ENCODE data around the gene SPG21. TPM values are rescaled to one million over a fixed set of nuclear protein-coding genes. Genes with fewer than 3 reads are reported as not detected.
A peak's percentile ranks its signal among the peaks of the same experiment; 100 is the strongest.

Gene SPG21
- total RNA-seq, 1 donor: 49.5 TPM

DNA sequence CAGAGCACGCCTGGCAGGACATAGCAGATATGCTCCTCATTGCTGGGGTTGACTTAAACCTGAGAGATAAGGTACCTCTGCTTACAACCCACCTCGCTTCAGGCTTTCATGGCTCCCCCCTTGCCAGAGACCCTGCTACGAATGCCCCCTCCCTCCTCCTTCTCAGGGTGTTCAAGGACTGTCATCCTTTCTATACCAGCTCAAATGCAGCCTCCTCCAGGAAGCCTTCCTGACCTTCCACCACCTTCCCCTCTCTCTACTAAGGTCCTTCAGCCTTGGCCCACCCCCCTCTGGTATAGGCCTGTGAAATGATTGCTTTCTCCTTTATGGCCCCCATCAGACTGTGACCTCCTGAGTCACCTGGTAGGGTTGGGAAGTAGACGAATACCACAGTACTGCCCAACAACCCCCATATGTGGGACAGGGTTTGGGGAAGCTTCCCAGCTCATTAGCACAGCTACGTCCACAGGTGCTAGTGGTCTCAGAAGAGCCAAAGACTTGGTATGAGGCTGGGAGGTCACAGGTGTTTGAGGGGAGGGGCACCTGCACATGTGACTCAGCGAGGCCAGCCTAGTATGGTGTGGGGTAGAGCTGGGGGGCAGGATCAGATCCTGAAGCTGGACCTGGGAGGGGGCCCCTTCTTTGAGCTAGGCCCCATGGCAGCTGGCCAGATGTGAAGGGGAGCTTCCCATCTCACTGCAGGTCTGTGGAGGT is 46.0 kb downstream of the SPG21 start:
- DNase-seq (ENCODE audit: low read depth in 2 of 3, low spot score in 2 of 3): no peak

DNA sequence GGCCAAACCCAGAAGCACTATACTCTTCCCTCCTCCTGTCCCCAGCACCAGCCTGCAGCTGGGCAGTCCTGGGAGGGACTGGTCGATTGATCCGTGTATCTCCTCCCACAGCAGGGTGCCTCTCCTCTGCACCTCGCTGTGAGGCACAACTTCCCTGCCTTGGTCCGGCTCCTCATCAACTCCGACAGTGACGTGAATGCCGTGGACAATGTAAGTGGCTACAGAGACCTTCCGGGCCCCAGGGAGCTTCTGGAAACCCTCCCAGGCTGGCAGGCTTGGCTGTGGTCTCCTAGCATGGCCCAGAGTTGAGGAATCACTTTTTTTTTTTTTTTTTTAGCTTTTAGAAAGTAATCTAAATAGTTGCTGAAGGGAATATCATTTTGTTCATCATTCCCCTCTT is 47.4 kb downstream of the SPG21 start:
- no peak for DNase-seq (ENCODE audit: low read depth in 2 of 3, low spot score in 2 of 3)

GRCh38 chr15:64938192-64938591 is 51.5 kb downstream of the SPG21 start:
- no peak for DNase-seq (ENCODE audit: low read depth in 2 of 3, low spot score in 2 of 3)

DNA sequence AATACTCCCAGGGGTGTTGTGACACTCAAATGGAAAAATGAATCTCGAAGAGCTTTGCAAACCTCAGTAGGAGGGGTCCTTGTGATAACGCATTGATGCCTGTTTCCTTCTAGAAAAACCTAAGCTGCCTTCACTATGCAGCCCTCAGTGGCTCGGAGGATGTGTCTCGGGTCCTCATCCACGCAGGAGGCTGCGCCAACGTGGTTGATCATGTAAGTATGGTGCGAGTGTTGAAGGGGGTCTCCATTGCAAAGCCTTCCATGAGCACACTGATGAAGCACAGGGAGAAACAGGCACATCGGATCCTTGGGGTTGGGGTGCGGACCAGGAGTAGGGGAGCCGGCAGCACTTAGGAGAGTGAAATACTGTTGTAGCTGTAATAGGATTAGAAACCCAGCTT is 55.7 kb downstream of the SPG21 start:
- no peak for DNase-seq (ENCODE audit: low read depth in 2 of 3, low spot score in 2 of 3)

- no peak for DNase-seq (ENCODE audit: low read depth in 2 of 3, low spot score in 2 of 3)
Observed at GRCh38 chr15:64931381-64931780, 58.3 kb downstream of the SPG21 start.

DNA sequence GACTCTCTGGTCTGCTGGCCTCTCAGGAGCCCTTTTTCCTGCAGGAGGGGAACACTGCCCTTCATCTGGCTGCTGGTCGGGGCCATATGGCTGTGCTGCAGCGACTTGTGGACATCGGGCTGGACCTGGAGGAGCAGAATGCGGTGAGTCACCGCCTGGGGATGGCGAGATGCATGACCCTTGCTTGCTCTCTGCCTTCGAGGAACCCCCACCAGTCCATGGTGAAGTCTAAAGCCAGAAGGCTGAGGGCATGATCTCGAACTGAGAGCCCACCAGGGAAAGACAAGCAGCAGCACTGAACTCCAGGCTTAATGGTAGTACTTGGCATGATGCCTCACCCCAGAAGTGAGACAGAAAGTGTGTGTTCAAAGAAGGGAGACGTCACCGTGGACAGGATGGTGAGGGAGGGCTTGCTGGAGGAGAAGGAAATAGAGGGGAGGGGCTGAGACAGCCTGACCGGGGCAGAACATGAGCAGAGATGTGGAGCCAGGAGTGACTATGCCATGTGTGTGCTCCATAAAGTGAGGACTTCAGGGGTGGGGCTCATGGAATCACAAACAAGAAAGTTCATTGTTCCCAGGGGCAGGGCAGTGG is 58.8 kb downstream of the SPG21 start:
- DNase-seq (ENCODE audit: low read depth in 2 of 3, low spot score in 2 of 3): peak in 1 of 3 donors; percentile 45

DNA sequence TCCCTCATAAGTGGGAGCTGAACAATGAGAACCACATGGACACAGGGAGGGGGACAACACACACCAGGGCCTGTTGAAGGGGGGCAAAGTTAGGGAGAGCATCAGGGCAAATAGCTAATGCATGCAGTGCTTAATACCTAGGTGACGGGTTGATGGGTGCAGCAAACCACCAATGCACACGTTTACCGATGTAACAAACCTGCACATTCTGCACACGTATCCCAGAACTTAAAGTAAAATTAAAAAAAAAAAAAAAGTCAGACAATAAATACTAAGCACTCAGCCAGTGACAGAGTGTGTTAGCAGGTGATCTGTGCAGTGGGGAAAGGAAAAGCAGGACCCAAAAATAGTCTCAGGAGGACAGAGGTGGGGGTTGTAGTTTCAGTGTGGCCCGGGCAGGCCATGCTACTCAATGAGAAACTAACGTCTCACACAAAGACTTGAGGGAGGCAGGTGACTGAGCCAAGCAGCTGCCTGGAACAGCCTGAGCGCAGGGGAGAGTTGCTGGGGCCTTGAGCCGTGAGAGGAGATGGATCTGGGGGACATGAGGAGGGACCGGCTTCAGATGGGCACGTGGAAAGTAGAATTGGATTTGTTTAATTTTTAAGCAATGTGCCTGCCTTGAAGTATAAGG is 59.6 kb downstream of the SPG21 start:
- DNase-seq (ENCODE audit: low read depth in 2 of 3, low spot score in 2 of 3): no peak

- DNase-seq (ENCODE audit: low read depth in 2 of 3, low spot score in 2 of 3): no peak
Observed at GRCh38 chr15:64928626-64929220, 61.0 kb downstream of the SPG21 start.

DNA sequence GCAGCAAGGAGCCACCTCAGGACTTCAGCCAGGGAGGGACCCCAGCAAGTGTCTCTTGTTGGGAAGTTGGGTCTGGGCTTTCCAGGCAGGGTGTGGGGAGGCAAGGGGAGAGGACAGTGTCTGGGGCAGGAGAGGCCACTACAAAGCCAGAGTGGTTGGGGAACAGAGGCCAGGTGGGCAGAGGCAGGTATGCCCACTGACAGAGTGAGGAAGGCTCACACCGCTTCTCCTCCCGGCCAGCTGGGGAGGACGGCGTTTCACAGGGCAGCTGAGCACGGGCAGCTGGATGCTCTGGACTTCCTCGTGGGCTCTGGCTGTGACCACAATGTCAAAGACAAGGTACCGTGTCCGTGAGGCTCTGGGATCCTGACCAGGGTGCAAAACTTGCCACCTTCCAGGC is 63.1 kb downstream of the SPG21 start:
- no peak for DNase-seq (ENCODE audit: low read depth in 2 of 3, low spot score in 2 of 3)

- no peak for DNase-seq (ENCODE audit: low read depth in 2 of 3, low spot score in 2 of 3)
Observed at GRCh38 chr15:64925335-64926330, 64.1 kb downstream of the SPG21 start.

DNA sequence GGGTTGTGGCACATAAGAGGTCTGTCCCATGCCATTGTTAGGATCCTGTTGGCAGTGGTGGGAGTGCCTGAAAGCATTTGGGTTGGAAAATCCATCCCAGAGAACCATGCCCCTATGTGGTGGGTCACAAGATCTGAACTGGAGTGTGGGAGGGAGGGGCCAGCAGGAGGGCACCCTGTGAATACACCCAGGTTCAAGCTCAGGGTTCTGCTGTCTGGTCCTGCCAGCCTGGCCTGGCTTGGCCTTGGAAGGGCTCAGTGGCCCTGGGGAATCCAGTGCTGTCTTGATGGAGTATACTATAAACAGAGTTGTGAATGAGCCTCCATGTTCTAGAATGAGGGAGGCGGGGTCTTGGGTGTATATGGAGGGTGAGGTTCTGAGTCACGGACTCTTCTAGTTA is 66.2 kb downstream of the SPG21 start:
- DNase-seq (ENCODE audit: low read depth in 2 of 3, low spot score in 2 of 3): no peak

- DNase-seq (ENCODE audit: low read depth in 2 of 3, low spot score in 2 of 3): no peak
Observed at GRCh38 chr15:64921711-64922110, 68.0 kb downstream of the SPG21 start.

GRCh38 chr15:64919721-64920120 is 70.0 kb downstream of the SPG21 start:
- no peak for DNase-seq (ENCODE audit: low read depth in 2 of 3, low spot score in 2 of 3)

GRCh38 chr15:64917211-64917610 is 72.5 kb downstream of the SPG21 start:
- no peak for DNase-seq (ENCODE audit: low read depth in 2 of 3, low spot score in 2 of 3)

DNA sequence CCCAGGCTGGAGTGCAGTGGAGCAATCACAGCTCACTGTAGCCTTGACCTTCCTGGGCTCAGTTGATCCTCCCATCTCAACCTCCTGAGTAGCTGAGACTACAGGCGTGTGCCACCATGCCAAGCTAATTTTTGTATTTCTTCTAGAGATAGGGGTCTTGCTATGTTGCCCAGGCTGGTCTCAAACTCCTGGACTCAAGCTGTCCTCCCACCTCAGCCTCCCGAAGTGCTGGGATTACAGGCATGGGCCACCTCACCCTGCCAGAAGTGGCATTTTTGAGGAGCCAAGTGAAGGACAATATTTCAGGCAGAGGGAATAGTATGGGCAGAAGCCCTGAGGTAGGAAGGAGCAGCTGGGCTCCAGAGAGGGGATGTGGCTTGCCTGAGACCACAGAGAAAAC is 73.3 kb downstream of the SPG21 start:
- no peak for DNase-seq (ENCODE audit: low read depth in 2 of 3, low spot score in 2 of 3)

DNA sequence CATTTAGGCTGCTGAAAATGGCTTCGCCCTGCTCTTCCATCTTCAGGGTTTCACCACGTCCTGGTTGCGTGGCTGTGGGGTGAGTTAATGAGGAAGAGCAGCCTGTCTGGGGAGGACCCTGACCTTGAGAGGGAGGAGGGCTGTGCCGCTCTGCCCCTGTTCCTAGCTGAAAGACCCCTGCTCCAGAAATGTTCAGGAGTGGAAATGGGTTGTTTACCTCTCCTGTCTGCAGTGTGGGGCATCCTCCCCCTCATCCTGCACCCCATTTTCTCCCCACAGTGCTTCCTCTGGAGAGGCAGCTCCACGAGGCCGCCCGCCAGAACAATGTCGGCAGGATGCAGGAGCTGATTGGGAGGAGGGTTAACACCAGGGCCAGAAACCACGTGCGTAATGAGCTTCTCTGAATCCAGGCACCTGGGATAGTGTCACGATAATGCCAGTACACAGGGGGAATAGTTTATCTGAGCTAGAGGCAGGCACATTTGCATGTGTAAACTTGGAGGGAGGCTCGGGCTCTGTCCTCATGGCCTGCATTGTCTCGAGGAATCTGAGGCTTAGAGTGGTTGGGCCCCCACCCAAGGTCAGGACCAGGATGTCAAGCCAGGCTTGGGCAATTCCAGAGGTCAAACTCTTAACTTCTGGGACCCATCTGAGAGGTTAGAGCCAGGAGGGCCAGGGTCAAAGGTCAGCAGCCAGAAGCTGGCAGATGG is 74.0 kb downstream of the SPG21 start:
- no peak for DNase-seq (ENCODE audit: low read depth in 2 of 3, low spot score in 2 of 3)

All from hematopoietic multipotent progenitor cell (in vitro differentiated cells).